HG02981 (cell line): ENCODE data around the gene NID1.

Source experiments
- ATAC-seq: cut with Tn5 transposase; IDR thresholded peaks from one replicate; pipeline ENCODE4 v1.9.1; 2021; ENCODE audit warnings: mild to moderate bottlenecking, moderate library complexity; ENCODE audit not compliant: unreplicated experiment

The NID1 gene

GRCh38 chr1:236069796-236070195, 4.9 kb upstream of the NID1 start:
- ATAC-seq, result no peak

- ATAC-seq, result no peak
Measured at GRCh38 chr1:236067854-236068454, 3.1 kb upstream of the NID1 start.

GRCh38 chr1:236066828-236067386, 2.0 kb upstream of the NID1 start:
- ATAC-seq, result peak; percentile 72

GRCh38 chr1:236066054-236066453, 1.2 kb upstream of the NID1 start:
- no peak for ATAC-seq

- ATAC-seq, result no peak
Measured at GRCh38 chr1:236065509-236066005, 667 bp upstream of the NID1 start.

GRCh38 chr1:236063919-236064673, 794 bp downstream of the NID1 start:
- peak; percentile 18 for ATAC-seq

- ATAC-seq, result no peak
Measured at GRCh38 chr1:236063551-236063918, 1.4 kb downstream of the NID1 start.

- ATAC-seq, result no peak
Measured at GRCh38 chr1:236060286-236060685, 4.6 kb downstream of the NID1 start.

GRCh38 chr1:236059011-236059410, 5.9 kb downstream of the NID1 start:
- ATAC-seq, result no peak

- peak; percentile 80 for ATAC-seq
Measured at GRCh38 chr1:236058141-236058934, 6.6 kb downstream of the NID1 start.

GRCh38 chr1:236057546-236057945, 7.3 kb downstream of the NID1 start:
- no peak for ATAC-seq

- no peak for ATAC-seq
Measured at GRCh38 chr1:236052232-236052993, 12.5 kb downstream of the NID1 start.

- no peak for ATAC-seq
Measured at GRCh38 chr1:236051242-236051791, 13.6 kb downstream of the NID1 start.

GRCh38 chr1:236045771-236046170, 19.1 kb downstream of the NID1 start:
- no peak for ATAC-seq

- ATAC-seq, result no peak
Measured at GRCh38 chr1:236044341-236044740, 20.5 kb downstream of the NID1 start.

- ATAC-seq, result no peak
Measured at GRCh38 chr1:236041631-236042618, 23.0 kb downstream of the NID1 start.

- ATAC-seq, result no peak
Measured at GRCh38 chr1:236039740-236040685, 24.9 kb downstream of the NID1 start.

- no peak for ATAC-seq
Measured at GRCh38 chr1:236038034-236038433, 26.9 kb downstream of the NID1 start.
